K562 (cell line): ENCODE results near the gene PACSIN2. TPM values are rescaled to one million over a fixed set of nuclear protein-coding genes. Genes with fewer than 3 reads are reported as not detected.
A peak's percentile ranks its signal among the peaks of the same experiment; 100 is the strongest.

Experiments
- BRD4 ChIP-seq: fragments of 200-600 bp; sonication (generic); IDR thresholded peaks from 2 replicates; pipeline ENCODE4 v1.6.1; 2017; ENCODE audit warnings: inconsistent platforms
- CCNT2 ChIP-seq: IDR thresholded peaks from 2 replicates; pipeline ENCODE4 v1.6.1; 2011; ENCODE audit warnings: borderline replicate concordance, low read depth, mild to moderate bottlenecking, moderate library complexity, mixed read lengths, low read length; ENCODE audit not compliant: insufficient read length; ENCODE audit errors: extremely low read depth
- CEBPG ChIP-seq, 3 experiments: fragments of 200-800 bp in 1 of 3; sonication (Bioruptor generic) in 1 of 3; sonication (generic) in 1 of 3; formaldehyde crosslinking in 1 of 3; IDR thresholded peaks in 2 of 3; conservative IDR thresholded peaks in 1 of 3; 2 replicates each; pipeline versions ENCODE4 v1.6.1 to v1.8.0; 2016 to 2022; ENCODE audit warnings: missing compliant biosample characterization in 2 of 3, missing genetic modification characterization in 2 of 3, mild to moderate bottlenecking in 1 of 3, missing genetic modification reagents in 1 of 3
- ETS2 ChIP-seq: IDR thresholded peaks from 2 replicates; pipeline ENCODE4 v1.6.1; 2016; ENCODE audit warnings: borderline replicate concordance, missing genetic modification characterization, mild to moderate bottlenecking, moderate library complexity, missing compliant biosample characterization; ENCODE audit not compliant: poor library complexity, severe bottlenecking
- HCFC1 ChIP-seq: IDR thresholded peaks from 2 replicates; pipeline ENCODE4 v1.6.1; 2012; ENCODE audit warnings: low read depth, low read length, improper control_type of control experiment
- HDAC2 ChIP-seq: fragments of 450-650 bp; IDR thresholded peaks from 2 replicates; pipeline ENCODE4 v1.6.1; 2016; ENCODE audit warnings: mild to moderate bottlenecking
- KLF6 ChIP-seq: fragments of 250-450 bp; sonication (Bioruptor Pico); IDR thresholded peaks from 2 replicates; pipeline ENCODE4 v1.4.0; 2020; ENCODE audit warnings: mild to moderate bottlenecking, moderate library complexity, borderline replicate concordance
- MBD2 ChIP-seq: sonication (generic); IDR thresholded peaks from 2 replicates; pipeline ENCODE4 v1.6.1; 2016; ENCODE audit warnings: low read depth, borderline replicate concordance
- NFYB ChIP-seq: IDR thresholded peaks from 2 replicates; pipeline ENCODE4 v1.6.1; 2011; ENCODE audit warnings: mild to moderate bottlenecking, moderate library complexity; ENCODE audit not compliant: insufficient read length; ENCODE audit errors: extremely low read depth
- POLR2G ChIP-seq: fragments of 200-400 bp; formaldehyde crosslinking; IDR thresholded peaks from 2 replicates; pipeline ENCODE4 v1.6.1; 2017; ENCODE audit warnings: low read depth, mild to moderate bottlenecking, antibody characterized with exemption, low read length, moderate library complexity
- ZC3H11A ChIP-seq: IDR thresholded peaks from 2 replicates; pipeline ENCODE4 v1.6.1; 2012; ENCODE audit warnings: low read depth, low read length, improper control_type of control experiment
- ZNF436 ChIP-seq: fragments of 250-450, 450-650 bp; sonication (Bioruptor Pico); formaldehyde crosslinking; IDR thresholded peaks from 2 replicates; pipeline ENCODE4 v1.7.0; 2020; ENCODE audit warnings: mild to moderate bottlenecking
- ZNF707 ChIP-seq: fragments of 250-450 bp; sonication (Bioruptor Pico); conservative IDR thresholded peaks from 2 replicates; pipeline ENCODE4 v1.8.0; 2022; ENCODE audit warnings: inconsistent platforms, mild to moderate bottlenecking, moderate library complexity
- ZSCAN29 ChIP-seq: fragments of 450-650 bp; IDR thresholded peaks from 2 replicates; pipeline ENCODE4 v1.6.1; 2017
- polyA plus RNA-seq, 8 experiments: library from polyadenylated mRNA; depleted of rRNA in 4 of 8; stranded (reverse) in 5 of 8; unstranded in 3 of 8; fragments of >200 nt; fragmentation: Nextera tagmentation in 2 of 8; fragmentation: Illumina TruSeq in 1 of 8; extraction: Ambion mirVana in 2 of 8; extraction: Trizol in 1 of 8; gene quantifications; 2 replicates each; pipeline versions ENCODE4 v1.2.1 to v1.2.3, GENCODE V29; 2011 to 2014; ENCODE audit warnings: inconsistent platforms in 1 of 8, missing spikeins in 1 of 8
- total RNA-seq, 7 experiments: library from RNA; depleted of rRNA in 6 of 7; stranded (reverse); fragments of >200 nt in 6 of 7; fragmentation: Illumina TruSeq in 2 of 7; extraction: Trizol in 2 of 7; gene quantifications; 2 replicates each; pipeline versions ENCODE4 v1.2.1 to v1.2.3, GENCODE V29; 2011 to 2021; ENCODE audit warnings: low replicate concordance in 1 of 7
- TF ChIP-seq, protein P1 (sequence below): IDR thresholded peaks from 3 replicates; pipeline ENCODE4 v1.6.1; 2011; ENCODE audit warnings: borderline replicate concordance, mild to moderate bottlenecking, moderate library complexity; ENCODE audit not compliant: insufficient read length; ENCODE audit errors: extremely low read depth
- TF ChIP-seq, protein P2 (sequence below), 3 experiments: fragments of 200-800 bp in 1 of 3; sonication (Bioruptor generic) in 1 of 3; sonication (generic) in 1 of 3; formaldehyde crosslinking in 1 of 3; IDR thresholded peaks; 2 replicates each; pipeline versions ENCODE4 v1.6.1 to v1.8.0; 2016 to 2022; ENCODE audit warnings: mild to moderate bottlenecking in 2 of 3, missing compliant biosample characterization in 2 of 3, missing genetic modification characterization in 2 of 3, missing genetic modification reagents in 1 of 3
- TF ChIP-seq, protein P3 (sequence below): fragments of 250-450 bp; sonication (Bioruptor Pico); IDR thresholded peaks from 2 replicates; pipeline ENCODE4 v1.9.0; 2021; ENCODE audit warnings: mild to moderate bottlenecking, inconsistent platforms
- TF ChIP-seq, protein P4 (sequence below): fragments of 250-450 bp; sonication (Bioruptor Pico); IDR thresholded peaks from 2 replicates; pipeline ENCODE4 v1.4.0; 2020; ENCODE audit warnings: mild to moderate bottlenecking

Gene PACSIN2
- total and polyA plus RNA-seq, 9 of the 15 experiments (the other 6 are each of a cell fraction or from before 2014, with no cell fraction given), result 0.45 to 45.1 (median 23.9) TPM

DNA sequence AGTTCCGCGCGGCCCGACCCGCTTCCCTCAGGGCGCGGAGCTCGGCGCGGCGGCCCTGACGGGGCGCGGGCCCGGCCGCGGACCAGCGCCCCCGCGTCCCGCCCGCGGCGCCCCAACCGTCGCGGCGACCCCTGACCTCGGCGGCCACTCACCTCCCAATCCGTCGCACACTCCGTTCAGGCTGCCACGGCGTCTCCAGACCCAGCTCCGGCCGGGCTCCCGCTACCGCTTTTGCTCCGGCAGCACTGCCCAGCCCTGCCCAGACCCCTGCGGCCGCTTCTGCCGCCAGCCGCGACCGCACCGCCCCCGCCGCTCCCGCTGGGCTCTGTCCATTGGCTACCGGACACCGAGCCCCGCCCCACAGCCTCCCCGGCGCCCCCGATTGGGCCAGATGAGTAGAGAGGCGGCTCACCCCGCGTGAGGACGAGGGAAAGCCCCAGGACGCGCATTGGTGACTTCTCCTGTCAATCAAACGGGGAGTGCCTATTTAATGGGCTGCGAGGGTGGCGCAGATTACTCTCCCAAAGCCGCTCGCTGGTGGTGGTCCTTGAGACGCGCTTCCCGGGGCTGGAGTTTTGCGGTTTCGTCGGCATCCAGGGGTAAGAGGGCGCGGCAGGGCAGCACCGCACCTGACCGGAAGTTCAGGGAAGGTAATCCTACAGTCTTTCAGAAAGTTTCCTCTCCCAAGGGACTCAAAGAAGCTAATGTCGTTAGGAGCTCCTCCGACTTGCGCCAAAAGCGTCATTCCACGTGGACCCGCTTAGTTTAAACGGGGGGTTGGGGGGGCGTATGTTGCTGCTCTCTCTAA is at the start of gene PACSIN2 (continued):
- no peak for TF ChIP-seq KLF6 (CRISPR knock-in tag)
- peak; percentile 99 for TF ChIP-seq POLR2G
- peak; percentile 93 for TF ChIP-seq MBD2
- TF ChIP-seq ZNF436 (CRISPR knock-in tag), result no peak
- no peak for TF ChIP-seq HDAC2
- TF ChIP-seq ZSCAN29, result no peak
- no peak for TF ChIP-seq ZNF707 (CRISPR knock-in tag)
- TF ChIP-seq, protein P1, sequence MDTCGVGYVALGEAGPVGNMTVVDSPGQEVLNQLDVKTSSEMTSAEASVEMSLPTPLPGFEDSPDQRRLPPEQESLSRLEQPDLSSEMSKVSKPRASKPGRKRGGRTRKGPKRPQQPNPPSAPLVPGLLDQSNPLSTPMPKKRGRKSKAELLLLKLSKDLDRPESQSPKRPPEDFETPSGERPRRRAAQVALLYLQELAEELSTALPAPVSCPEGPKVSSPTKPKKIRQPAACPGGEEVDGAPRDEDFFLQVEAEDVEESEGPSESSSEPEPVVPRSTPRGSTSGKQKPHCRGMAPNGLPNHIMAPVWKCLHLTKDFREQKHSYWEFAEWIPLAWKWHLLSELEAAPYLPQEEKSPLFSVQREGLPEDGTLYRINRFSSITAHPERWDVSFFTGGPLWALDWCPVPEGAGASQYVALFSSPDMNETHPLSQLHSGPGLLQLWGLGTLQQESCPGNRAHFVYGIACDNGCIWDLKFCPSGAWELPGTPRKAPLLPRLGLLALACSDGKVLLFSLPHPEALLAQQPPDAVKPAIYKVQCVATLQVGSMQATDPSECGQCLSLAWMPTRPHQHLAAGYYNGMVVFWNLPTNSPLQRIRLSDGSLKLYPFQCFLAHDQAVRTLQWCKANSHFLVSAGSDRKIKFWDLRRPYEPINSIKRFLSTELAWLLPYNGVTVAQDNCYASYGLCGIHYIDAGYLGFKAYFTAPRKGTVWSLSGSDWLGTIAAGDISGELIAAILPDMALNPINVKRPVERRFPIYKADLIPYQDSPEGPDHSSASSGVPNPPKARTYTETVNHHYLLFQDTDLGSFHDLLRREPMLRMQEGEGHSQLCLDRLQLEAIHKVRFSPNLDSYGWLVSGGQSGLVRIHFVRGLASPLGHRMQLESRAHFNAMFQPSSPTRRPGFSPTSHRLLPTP, result no peak
- no peak for TF ChIP-seq ETS2 (tag)
- no peak for TF ChIP-seq CEBPG (CRISPR knock-in tag; IDR thresholded peaks at IDR 0.05)
- no peak for TF ChIP-seq CEBPG (tag; conservative IDR thresholded peaks at IDR 0.05 in 1 of 2, IDR thresholded peaks at IDR 0.05 in 1 of 2)
- TF ChIP-seq, protein P2, sequence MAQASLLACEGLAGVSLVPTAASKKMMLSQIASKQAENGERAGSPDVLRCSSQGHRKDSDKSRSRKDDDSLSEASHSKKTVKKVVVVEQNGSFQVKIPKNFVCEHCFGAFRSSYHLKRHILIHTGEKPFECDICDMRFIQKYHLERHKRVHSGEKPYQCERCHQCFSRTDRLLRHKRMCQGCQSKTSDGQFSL (CRISPR knock-in tag; IDR thresholded peaks at IDR 0.05), result no peak
- TF ChIP-seq, protein P2 (tag; IDR thresholded peaks at IDR 0.05), result no peak
- TF ChIP-seq, protein P3, sequence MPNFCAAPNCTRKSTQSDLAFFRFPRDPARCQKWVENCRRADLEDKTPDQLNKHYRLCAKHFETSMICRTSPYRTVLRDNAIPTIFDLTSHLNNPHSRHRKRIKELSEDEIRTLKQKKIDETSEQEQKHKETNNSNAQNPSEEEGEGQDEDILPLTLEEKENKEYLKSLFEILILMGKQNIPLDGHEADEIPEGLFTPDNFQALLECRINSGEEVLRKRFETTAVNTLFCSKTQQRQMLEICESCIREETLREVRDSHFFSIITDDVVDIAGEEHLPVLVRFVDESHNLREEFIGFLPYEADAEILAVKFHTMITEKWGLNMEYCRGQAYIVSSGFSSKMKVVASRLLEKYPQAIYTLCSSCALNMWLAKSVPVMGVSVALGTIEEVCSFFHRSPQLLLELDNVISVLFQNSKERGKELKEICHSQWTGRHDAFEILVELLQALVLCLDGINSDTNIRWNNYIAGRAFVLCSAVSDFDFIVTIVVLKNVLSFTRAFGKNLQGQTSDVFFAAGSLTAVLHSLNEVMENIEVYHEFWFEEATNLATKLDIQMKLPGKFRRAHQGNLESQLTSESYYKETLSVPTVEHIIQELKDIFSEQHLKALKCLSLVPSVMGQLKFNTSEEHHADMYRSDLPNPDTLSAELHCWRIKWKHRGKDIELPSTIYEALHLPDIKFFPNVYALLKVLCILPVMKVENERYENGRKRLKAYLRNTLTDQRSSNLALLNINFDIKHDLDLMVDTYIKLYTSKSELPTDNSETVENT, result peak; percentile 65
- TF ChIP-seq NFYB, result peak; percentile 97
- no peak for TF ChIP-seq HCFC1
- TF ChIP-seq ZC3H11A, result no peak
- TF ChIP-seq CCNT2, result no peak
- TF ChIP-seq, protein P4, sequence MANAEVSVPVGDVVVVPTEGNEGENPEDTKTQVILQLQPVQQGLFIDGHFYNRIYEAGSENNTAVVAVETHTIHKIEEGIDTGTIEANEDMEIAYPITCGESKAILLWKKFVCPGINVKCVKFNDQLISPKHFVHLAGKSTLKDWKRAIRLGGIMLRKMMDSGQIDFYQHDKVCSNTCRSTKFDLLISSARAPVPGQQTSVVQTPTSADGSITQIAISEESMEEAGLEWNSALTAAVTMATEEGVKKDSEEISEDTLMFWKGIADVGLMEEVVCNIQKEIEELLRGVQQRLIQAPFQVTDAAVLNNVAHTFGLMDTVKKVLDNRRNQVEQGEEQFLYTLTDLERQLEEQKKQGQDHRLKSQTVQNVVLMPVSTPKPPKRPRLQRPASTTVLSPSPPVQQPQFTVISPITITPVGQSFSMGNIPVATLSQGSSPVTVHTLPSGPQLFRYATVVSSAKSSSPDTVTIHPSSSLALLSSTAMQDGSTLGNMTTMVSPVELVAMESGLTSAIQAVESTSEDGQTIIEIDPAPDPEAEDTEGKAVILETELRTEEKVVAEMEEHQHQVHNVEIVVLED, result no peak
- no peak for TF ChIP-seq BRD4
